Breast epithelium (tissue), 3 donors: ENCODE measurements around the gene PPP2R2D.

ENCODE experiments used
- CTCF ChIP-seq, 3 donors: fragments of 450-650 bp; IDR thresholded peaks; one replicate each; pipeline ENCODE4 v1.5.1; 2016 to 2017; ENCODE audit warnings: antibody characterized with exemption in 3 of 3, mild to moderate bottlenecking in 3 of 3, moderate library complexity in 3 of 3
- POLR2A ChIP-seq: fragments of 450-650 bp; IDR thresholded peaks from one replicate; pipeline ENCODE4 v1.6.1; 2016; ENCODE audit warnings: antibody characterized with exemption, mild to moderate bottlenecking, moderate library complexity

- TF ChIP-seq CTCF (IDR thresholded peaks at IDR 0.05) (no peak), POLR2A (no peak)
These were observed 32.9 kb downstream of the PPP2R2D start for GRCh38 chr10:131933696-131934086.
